SK-N-SH treated with all-trans-retinoic acid at 6 μM for 48 hours (cell line): ENCODE results near the gene FBXO24.

Experiments
- ATAC-seq: fragments of 200-7000 bp; cut with Tn5 transposase; 3 replicates; pipeline ENCODE4 v1.9.1; 2020; ENCODE audit warnings: mild to moderate bottlenecking, moderate library complexity
- ARNTL ChIP-seq: fragments of 450-650 bp; formaldehyde crosslinking; IDR thresholded peaks from 2 replicates; pipeline ENCODE4 v1.5.0; 2020; ENCODE audit warnings: low read depth, mild to moderate bottlenecking, moderate library complexity, borderline replicate concordance
- BACH2 ChIP-seq: fragments of 250-450 bp; sonication (Bioruptor Pico); IDR thresholded peaks from 2 replicates; pipeline ENCODE4 v1.9.0; 2021; ENCODE audit warnings: mild to moderate bottlenecking, borderline replicate concordance
- CSDC2 ChIP-seq: fragments of 250-450 bp; sonication (Bioruptor Pico); IDR thresholded peaks from 2 replicates; pipeline ENCODE4 v1.5.0; 2020; ENCODE audit warnings: mild to moderate bottlenecking, moderate library complexity
- CSRNP3 ChIP-seq: fragments of 250-450 bp; sonication (Bioruptor Pico); IDR thresholded peaks from 2 replicates; pipeline ENCODE4 v1.5.1; 2021; ENCODE audit warnings: mild to moderate bottlenecking, moderate library complexity
- ESRRG ChIP-seq: fragments of 250-450 bp; sonication (Bioruptor Pico); IDR thresholded peaks from 2 replicates; pipeline ENCODE4 v1.6.1; 2021; ENCODE audit warnings: mild to moderate bottlenecking
- GLIS3 ChIP-seq: fragments of 250-450 bp; sonication (Bioruptor Pico); IDR thresholded peaks from 2 replicates; pipeline ENCODE4 v1.5.0; 2020; ENCODE audit warnings: mild to moderate bottlenecking, moderate library complexity
- ISL1 ChIP-seq: fragments of 250-450 bp; sonication (Bioruptor Pico); IDR thresholded peaks from 2 replicates; pipeline ENCODE4 v2.1.2; 2022; ENCODE audit warnings: mild to moderate bottlenecking, moderate library complexity
- OSR1 ChIP-seq: fragments of 250-450 bp; sonication (Bioruptor Pico); IDR thresholded peaks from 2 replicates; pipeline ENCODE4 v1.8.0; 2022; ENCODE audit warnings: moderate library complexity, mild to moderate bottlenecking, inconsistent platforms
- POU6F1 ChIP-seq: fragments of 250-450 bp; sonication (Bioruptor Pico); IDR thresholded peaks from 2 replicates; pipeline ENCODE4 v1.8.0; 2021; ENCODE audit warnings: low read depth, mild to moderate bottlenecking, moderate library complexity, borderline replicate concordance
- PPARA ChIP-seq: fragments of 250-450 bp; sonication (Bioruptor Pico); IDR thresholded peaks from 2 replicates; pipeline ENCODE4 v1.5.0; 2020; ENCODE audit warnings: mild to moderate bottlenecking, borderline replicate concordance
- RARB ChIP-seq: fragments of 250-450 bp; sonication (Bioruptor Pico); IDR thresholded peaks from 2 replicates; pipeline ENCODE4 v1.8.0; 2021; ENCODE audit warnings: mild to moderate bottlenecking, moderate library complexity
- SNAI2 ChIP-seq: fragments of 250-450 bp; sonication (Bioruptor Pico); IDR thresholded peaks from 2 replicates; pipeline ENCODE4 v1.5.0; 2020; ENCODE audit warnings: mild to moderate bottlenecking, moderate library complexity
- TCF4 ChIP-seq: fragments of 250-450 bp; sonication (Bioruptor Pico); IDR thresholded peaks from 2 replicates; pipeline ENCODE4 v1.8.0; 2021; ENCODE audit warnings: mild to moderate bottlenecking, moderate library complexity, borderline replicate concordance
- TOX ChIP-seq: fragments of 250-450 bp; sonication (Bioruptor Pico); IDR thresholded peaks from 2 replicates; pipeline ENCODE4 v1.8.0; 2021; ENCODE audit warnings: mild to moderate bottlenecking, moderate library complexity, borderline replicate concordance
- TSHZ2 ChIP-seq: fragments of 250-450 bp; sonication (Bioruptor Pico); IDR thresholded peaks from 2 replicates; pipeline ENCODE4 v1.5.0; 2020; ENCODE audit warnings: mild to moderate bottlenecking, moderate library complexity
- ZC3H10 ChIP-seq: fragments of 250-450 bp; sonication (Bioruptor Pico); IDR thresholded peaks from 2 replicates; pipeline ENCODE4 v1.5.1; 2021; ENCODE audit warnings: mild to moderate bottlenecking, moderate library complexity
- ZFP3 ChIP-seq: fragments of 250-450 bp; sonication (Bioruptor Pico); IDR thresholded peaks from 2 replicates; pipeline ENCODE4 v1.5.0; 2020; ENCODE audit warnings: mild to moderate bottlenecking, moderate library complexity
- ZFP30 ChIP-seq: fragments of 450-650 bp; formaldehyde crosslinking; IDR thresholded peaks from 2 replicates; pipeline ENCODE4 v1.5.0; 2022; ENCODE audit warnings: mild to moderate bottlenecking, moderate library complexity
- ZNF565 ChIP-seq: fragments of 450-650 bp; formaldehyde crosslinking; conservative IDR thresholded peaks from 2 replicates; pipeline ENCODE4 v1.5.0; 2020; ENCODE audit warnings: low read depth, mild to moderate bottlenecking, moderate library complexity
- ZNF70 ChIP-seq: fragments of 450-650 bp; formaldehyde crosslinking; IDR thresholded peaks from 2 replicates; pipeline ENCODE4 v1.5.0; 2020; ENCODE audit warnings: mild to moderate bottlenecking, moderate library complexity
- ZNF8 ChIP-seq: fragments of 450-650 bp; formaldehyde crosslinking; IDR thresholded peaks from 2 replicates; pipeline ENCODE4 v1.5.0; 2020; ENCODE audit warnings: mild to moderate bottlenecking, moderate library complexity
- TF ChIP-seq, protein P1 (sequence below): fragments of 250-450 bp; sonication (Bioruptor Pico); IDR thresholded peaks from 2 replicates; pipeline ENCODE4 v1.5.1; 2020; ENCODE audit warnings: low read depth, mild to moderate bottlenecking, moderate library complexity
- TF ChIP-seq, protein P2 (sequence below): fragments of 250-450 bp; sonication (Bioruptor Pico); IDR thresholded peaks from 2 replicates; pipeline ENCODE4 v1.8.0; 2020; ENCODE audit warnings: mild to moderate bottlenecking, moderate library complexity, borderline replicate concordance

The FBXO24 gene

DNA sequence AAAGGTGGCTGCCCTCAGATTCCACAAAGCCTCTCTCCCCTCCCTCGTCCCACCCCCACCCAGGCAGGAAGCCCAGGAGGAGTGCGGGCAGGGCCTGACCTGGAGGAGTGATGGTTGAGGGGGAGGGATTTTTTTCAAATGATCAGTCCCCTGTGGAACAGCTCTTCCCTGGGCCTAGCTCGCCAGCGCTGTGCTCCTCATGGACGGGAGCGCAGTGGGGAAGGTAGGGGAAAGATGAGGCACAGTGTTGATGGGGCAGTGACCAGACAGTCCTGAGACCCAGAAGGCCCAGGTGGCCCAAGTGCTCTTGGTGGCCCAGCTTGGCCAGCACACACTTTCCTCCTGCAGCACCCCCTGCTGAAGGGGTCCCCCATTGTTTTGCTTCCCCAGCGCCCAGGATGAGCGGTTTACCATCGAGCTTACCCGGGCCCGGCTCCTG lies 21.0 kb upstream of the FBXO24 start:
- ATAC-seq: no peak

GRCh38 chr7:100566018-100566531 lies 20.1 kb upstream of the FBXO24 start:
- ATAC-seq: no peak
- TF ChIP-seq ZFP3 (CRISPR knock-in tag) (no peak), TCF4 (CRISPR knock-in tag) (no peak), TSHZ2 (no peak), ARNTL (no peak), ZFP30 (CRISPR knock-in tag) (no peak), ZNF565 (CRISPR knock-in tag) (no peak), OSR1 (CRISPR knock-in tag) (no peak), ZNF8 (CRISPR knock-in tag) (no peak), GLIS3 (CRISPR knock-in tag) (no peak), ESRRG (CRISPR knock-in tag) (no peak), POU6F1 (CRISPR knock-in tag) (no peak), PPARA (CRISPR knock-in tag) (no peak), ZC3H10 (CRISPR knock-in tag) (no peak), CSRNP3 (CRISPR knock-in tag) (no peak), ISL1 (no peak), BACH2 (CRISPR knock-in tag) (no peak), SNAI2 (CRISPR knock-in tag) (no peak), TOX (CRISPR knock-in tag) (no peak)
- TF ChIP-seq, protein P1, sequence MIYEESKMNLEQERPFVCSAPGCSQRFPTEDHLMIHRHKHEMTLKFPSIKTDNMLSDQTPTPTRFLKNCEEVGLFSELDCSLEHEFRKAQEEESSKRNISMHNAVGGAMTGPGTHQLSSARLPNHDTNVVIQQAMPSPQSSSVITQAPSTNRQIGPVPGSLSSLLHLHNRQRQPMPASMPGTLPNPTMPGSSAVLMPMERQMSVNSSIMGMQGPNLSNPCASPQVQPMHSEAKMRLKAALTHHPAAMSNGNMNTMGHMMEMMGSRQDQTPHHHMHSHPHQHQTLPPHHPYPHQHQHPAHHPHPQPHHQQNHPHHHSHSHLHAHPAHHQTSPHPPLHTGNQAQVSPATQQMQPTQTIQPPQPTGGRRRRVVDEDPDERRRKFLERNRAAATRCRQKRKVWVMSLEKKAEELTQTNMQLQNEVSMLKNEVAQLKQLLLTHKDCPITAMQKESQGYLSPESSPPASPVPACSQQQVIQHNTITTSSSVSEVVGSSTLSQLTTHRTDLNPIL: no peak
- TF ChIP-seq, protein P2, sequence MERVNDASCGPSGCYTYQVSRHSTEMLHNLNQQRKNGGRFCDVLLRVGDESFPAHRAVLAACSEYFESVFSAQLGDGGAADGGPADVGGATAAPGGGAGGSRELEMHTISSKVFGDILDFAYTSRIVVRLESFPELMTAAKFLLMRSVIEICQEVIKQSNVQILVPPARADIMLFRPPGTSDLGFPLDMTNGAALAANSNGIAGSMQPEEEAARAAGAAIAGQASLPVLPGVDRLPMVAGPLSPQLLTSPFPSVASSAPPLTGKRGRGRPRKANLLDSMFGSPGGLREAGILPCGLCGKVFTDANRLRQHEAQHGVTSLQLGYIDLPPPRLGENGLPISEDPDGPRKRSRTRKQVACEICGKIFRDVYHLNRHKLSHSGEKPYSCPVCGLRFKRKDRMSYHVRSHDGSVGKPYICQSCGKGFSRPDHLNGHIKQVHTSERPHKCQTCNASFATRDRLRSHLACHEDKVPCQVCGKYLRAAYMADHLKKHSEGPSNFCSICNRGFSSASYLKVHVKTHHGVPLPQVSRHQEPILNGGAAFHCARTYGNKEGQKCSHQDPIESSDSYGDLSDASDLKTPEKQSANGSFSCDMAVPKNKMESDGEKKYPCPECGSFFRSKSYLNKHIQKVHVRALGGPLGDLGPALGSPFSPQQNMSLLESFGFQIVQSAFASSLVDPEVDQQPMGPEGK: no peak

More for the DNA sequence above, 21.0 kb upstream of the FBXO24 start:
- no peak for TF ChIP-seq CSDC2 (CRISPR knock-in tag)
- TF ChIP-seq TOX (CRISPR knock-in tag): no peak
- no peak for TF ChIP-seq RARB (CRISPR knock-in tag)
- TF ChIP-seq ARNTL: no peak
- TF ChIP-seq ZFP3 (CRISPR knock-in tag): no peak
- TF ChIP-seq ZFP30 (CRISPR knock-in tag): no peak
- no peak for TF ChIP-seq GLIS3 (CRISPR knock-in tag)
- TF ChIP-seq ZC3H10 (CRISPR knock-in tag): no peak
- TF ChIP-seq ZNF8 (CRISPR knock-in tag): no peak
- no peak for TF ChIP-seq CSRNP3 (CRISPR knock-in tag)
- no peak for TF ChIP-seq TCF4 (CRISPR knock-in tag)
- no peak for TF ChIP-seq ZNF70 (CRISPR knock-in tag)
- TF ChIP-seq OSR1 (CRISPR knock-in tag): no peak
- TF ChIP-seq, all 23 proteins: peak for 0
